HL-60 (cell line): Measurements from ENCODE around the gene C6orf52.
"Not testable (repeated sequence)": the region's sequence is repeated elsewhere in the genome, so short reads cannot be mapped to it uniquely, and the experiment has no call there.

ENCODE experiments used
- DNase-seq, 2 experiments: peaks; one replicate each; pipeline ENCODE4 v3.0.0-alpha.2; 2010 to 2020; ENCODE audit warnings: low read depth in 1 of 2, low spot score in 1 of 2
- H3K27ac ChIP-seq: fragments of 250-450 bp; sonication (Bioruptor Pico); replicated peaks from 2 replicates; pipeline ENCODE4 v1.5.1; 2020; ENCODE audit warnings: mild to moderate bottlenecking, moderate library complexity
- H3K27me3 ChIP-seq: fragments of 250-450 bp; sonication (Bioruptor Pico); 2 replicates; pipeline ENCODE4 v1.5.1; 2021; ENCODE audit warnings: mild to moderate bottlenecking, moderate library complexity; ENCODE audit not compliant: insufficient read depth, poor library complexity, severe bottlenecking
- H3K4me3 ChIP-seq: replicated peaks from 2 replicates; pipeline ENCODE4 v1.5.1; 2011; ENCODE audit warnings: mild to moderate bottlenecking, control low read depth, low read length; ENCODE audit not compliant: insufficient read depth
- GABPA ChIP-seq: IDR thresholded peaks from 2 replicates; pipeline ENCODE4 v1.6.1; 2012; ENCODE audit warnings: low read depth
- POLR2AphosphoS5 ChIP-seq: IDR thresholded peaks from 2 replicates; pipeline ENCODE4 v1.6.1; 2012; ENCODE audit warnings: low read depth
- REST ChIP-seq: IDR thresholded peaks from 2 replicates; pipeline ENCODE4 v1.6.1; 2012; ENCODE audit warnings: low read depth; ENCODE audit not compliant: insufficient replicate concordance
- SPI1 ChIP-seq: IDR thresholded peaks from 2 replicates; pipeline ENCODE4 v1.6.1; 2012; ENCODE audit warnings: low read depth, mild to moderate bottlenecking, borderline replicate concordance
- TF ChIP-seq, protein P1 (sequence below): IDR thresholded peaks from one replicate; pipeline ENCODE4 v1.5.1; 2011; ENCODE audit warnings: low read length, control low read depth, inconsistent platforms; ENCODE audit not compliant: insufficient read depth

The C6orf52 gene

GRCh38 chr6:10662207-10662606, 32.2 kb downstream of the C6orf52 start:
- no peaks in the 10 kb centered on the region for H3K27me3 ChIP-seq
- H3K27ac ChIP-seq, result no peak overlapping the region
- no peak overlapping the region for H3K4me3 ChIP-seq
- TF ChIP-seq, protein P1, sequence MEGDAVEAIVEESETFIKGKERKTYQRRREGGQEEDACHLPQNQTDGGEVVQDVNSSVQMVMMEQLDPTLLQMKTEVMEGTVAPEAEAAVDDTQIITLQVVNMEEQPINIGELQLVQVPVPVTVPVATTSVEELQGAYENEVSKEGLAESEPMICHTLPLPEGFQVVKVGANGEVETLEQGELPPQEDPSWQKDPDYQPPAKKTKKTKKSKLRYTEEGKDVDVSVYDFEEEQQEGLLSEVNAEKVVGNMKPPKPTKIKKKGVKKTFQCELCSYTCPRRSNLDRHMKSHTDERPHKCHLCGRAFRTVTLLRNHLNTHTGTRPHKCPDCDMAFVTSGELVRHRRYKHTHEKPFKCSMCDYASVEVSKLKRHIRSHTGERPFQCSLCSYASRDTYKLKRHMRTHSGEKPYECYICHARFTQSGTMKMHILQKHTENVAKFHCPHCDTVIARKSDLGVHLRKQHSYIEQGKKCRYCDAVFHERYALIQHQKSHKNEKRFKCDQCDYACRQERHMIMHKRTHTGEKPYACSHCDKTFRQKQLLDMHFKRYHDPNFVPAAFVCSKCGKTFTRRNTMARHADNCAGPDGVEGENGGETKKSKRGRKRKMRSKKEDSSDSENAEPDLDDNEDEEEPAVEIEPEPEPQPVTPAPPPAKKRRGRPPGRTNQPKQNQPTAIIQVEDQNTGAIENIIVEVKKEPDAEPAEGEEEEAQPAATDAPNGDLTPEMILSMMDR, result no peak
- TF ChIP-seq POLR2AphosphoS5, result no peak
- DNase-seq, result no peak

GRCh38 chr6:10660431-10661191, 33.8 kb downstream of the C6orf52 start:
- H3K27me3 ChIP-seq, DNase-seq, H3K27ac ChIP-seq, H3K4me3 ChIP-seq: not testable (repeated sequence)

DNA sequence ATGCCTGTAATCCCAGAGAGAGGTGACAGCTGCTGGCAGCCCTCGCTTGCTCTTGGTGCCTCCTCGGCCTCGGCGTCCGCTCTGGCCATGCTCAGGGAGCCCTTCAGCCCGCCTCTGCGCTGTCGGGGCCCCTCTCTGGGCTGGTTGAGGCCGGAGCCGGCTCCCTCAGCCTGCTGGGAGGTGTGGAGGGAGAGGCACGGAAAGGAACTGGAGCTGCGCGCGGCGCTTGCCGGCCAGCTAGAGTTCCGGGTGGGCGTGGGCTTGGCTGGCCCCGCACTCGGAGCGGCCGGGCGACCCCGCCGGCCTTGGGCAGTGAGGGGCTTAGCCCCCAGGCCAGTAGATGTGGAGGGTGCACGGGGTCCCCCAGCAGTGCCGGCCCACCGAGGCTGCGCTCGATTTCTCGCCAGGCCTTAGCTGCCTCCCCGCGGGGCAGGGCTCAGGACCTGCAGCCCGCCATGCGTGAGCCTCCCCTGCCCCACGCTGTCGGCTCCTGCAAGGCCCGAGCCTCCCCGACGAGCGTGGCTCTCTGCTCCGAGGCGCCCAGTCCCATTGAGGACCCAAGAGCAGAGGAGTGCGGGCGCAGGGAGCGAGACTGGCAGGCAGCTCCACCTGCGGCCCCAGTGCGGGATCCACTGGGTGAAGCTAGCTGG, 34.6 kb downstream of the C6orf52 start:
- H3K27ac ChIP-seq, result no peak overlapping the region
- H3K4me3 ChIP-seq, result no peak overlapping the region
- no peak for TF ChIP-seq POLR2AphosphoS5
- TF ChIP-seq SPI1, result no peak
- no peak for TF ChIP-seq GABPA
- TF ChIP-seq, protein P1, result no peak
- TF ChIP-seq REST, result no peak
- no peak for DNase-seq
- no peaks in the 10 kb centered on the region for H3K27me3 ChIP-seq

GRCh38 chr6:10658910-10659698, 35.3 kb downstream of the C6orf52 start:
- Histone ChIP-seq H3K27ac (no peak overlapping the region), H3K27me3 (no peaks in the 10 kb centered on the region), H3K4me3 (no peak overlapping the region)
- DNase-seq, result no peak
- TF ChIP-seq, protein P1, result no peak
- no peak for TF ChIP-seq SPI1
- TF ChIP-seq GABPA, result no peak
- no peak for TF ChIP-seq POLR2AphosphoS5
- TF ChIP-seq REST, result no peak
